ENCODE results near the gene ATXN3.
"Not testable (repeated sequence)": the region's sequence is repeated elsewhere in the genome, so short reads cannot be mapped to it uniquely, and the experiment has no call there.

Gene ATXN3

DNA sequence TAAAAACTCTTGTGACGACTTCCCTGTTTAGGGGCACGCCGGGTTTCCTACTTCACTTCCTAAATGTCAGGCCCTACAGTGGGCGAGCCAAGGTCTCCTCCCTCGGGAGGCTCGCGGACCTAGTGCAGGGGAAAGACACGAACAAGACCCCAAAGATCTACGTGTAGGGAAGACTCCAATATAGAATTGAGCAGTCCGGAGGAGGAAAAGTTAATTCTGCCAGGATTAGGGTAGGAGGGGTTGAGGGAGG lies 564 bp downstream of the ATXN3 start:
- Mint-ChIP-seq H3K27me3 (no peaks in the 10 kb centered on the region), H3K9me3 (no peaks in the 10 kb centered on the region), H3K4me1 (ENCODE audit: low read depth) (peaks cover 48% of the 10 kb centered on the region), H3K4me3 (peak overlapping the region; percentile 94), H3K27ac (peak overlapping the region; percentile 94), H3K36me3 (ENCODE audit: low read depth) (peaks cover 6% of the 10 kb centered on the region)
- no peak for DNase-seq

DNA sequence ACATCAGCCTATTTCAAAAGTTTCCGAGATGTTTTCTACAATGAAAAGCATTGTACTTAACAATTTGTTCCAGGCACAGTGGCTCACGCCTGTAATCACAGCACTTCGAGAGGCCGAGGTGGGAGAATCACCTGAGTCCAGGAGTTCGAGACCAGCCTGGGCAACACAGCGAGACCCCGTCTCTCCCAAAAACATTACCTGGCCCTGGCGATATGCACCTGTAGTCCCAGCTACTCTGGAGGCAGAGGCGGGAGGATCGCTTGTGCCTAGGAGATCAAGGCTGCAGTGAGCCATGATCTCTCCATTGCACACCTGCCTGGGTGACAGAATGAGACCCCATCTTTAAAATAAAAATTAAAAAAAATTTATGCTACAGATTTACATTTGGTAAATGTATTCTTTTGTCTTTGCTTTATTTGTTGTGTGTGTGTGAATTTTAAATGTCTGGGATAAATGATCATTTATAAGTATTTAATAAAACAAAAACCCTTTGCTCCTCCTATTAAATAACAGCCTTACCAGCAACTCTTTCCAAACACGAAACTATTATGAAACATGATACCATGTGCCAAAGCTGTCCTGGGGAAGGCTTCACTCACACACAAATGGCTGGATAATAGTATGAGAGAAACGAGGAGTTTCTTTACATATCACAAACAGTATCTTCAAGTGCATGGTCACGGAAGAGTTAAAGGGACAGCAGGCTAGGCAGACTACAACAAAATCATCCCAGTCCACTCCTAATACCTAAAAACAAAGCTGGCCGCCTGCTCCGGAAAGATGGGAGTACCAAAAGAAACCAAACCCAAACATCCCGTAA lies 1.1 kb downstream of the ATXN3 start:
- Mint-ChIP-seq H3K27ac (peak overlapping the region; percentile 94), H3K36me3 (ENCODE audit: low read depth) (peaks cover 6% of the 10 kb centered on the region), H3K4me3 (peak overlapping the region; percentile 94), H3K9me3 (no peaks in the 10 kb centered on the region), H3K27me3 (no peaks in the 10 kb centered on the region), H3K4me1 (ENCODE audit: low read depth) (peaks cover 51% of the 10 kb centered on the region)
- no peak for DNase-seq

DNA sequence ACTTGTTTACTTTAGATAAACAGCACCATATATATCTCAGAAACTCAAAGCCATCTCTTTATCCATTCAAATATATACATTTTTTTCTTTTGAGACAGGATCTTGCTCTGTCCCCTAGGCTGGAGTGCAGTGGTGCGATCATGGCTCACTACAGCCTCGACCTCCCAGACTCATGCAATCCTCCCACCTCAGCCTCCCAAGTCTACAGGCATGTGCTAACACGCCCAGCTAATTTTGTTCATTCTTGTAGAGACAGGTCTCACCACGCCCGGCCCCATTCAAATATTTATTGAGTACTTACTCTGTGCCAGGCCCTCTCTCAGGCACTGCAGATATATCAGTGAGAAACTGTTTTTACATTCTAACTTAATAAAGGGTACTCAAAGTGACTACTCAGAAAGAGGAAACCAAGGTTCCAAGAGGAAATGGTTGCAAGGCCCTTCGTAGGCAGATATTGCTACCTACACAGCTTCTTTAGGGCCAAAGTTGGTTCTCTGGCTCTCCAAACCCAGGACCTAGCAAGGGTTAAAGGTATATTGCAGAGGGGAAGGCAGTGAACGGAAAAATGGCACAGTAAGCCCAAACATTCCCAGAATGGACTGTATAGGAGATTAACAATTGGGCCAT lies 2.9 kb downstream of the ATXN3 start:
- peak overlapping the region; percentile 28 for H3K27ac Mint-ChIP-seq
- no peak for DNase-seq
- no peaks in the 10 kb centered on the region for H3K27me3 Mint-ChIP-seq
- no peak overlapping the region for H3K4me3 Mint-ChIP-seq
- no peaks in the 10 kb centered on the region for H3K9me3 Mint-ChIP-seq
- H3K4me1 Mint-ChIP-seq (ENCODE audit: low read depth) = peaks cover 57% of the 10 kb centered on the region
- H3K36me3 Mint-ChIP-seq (ENCODE audit: low read depth) = peaks cover 6% of the 10 kb centered on the region

GRCh38 chr14:92099802-92100201 lies 6.6 kb downstream of the ATXN3 start:
- Mint-ChIP-seq H3K4me1 (ENCODE audit: low read depth) (peaks cover 33% of the 10 kb centered on the region), H3K27ac (no peak overlapping the region), H3K27me3 (no peaks in the 10 kb centered on the region), H3K36me3 (ENCODE audit: low read depth) (peaks cover 12% of the 10 kb centered on the region), H3K4me3 (no peak overlapping the region), H3K9me3 (no peaks in the 10 kb centered on the region)
- no peak for DNase-seq

DNA sequence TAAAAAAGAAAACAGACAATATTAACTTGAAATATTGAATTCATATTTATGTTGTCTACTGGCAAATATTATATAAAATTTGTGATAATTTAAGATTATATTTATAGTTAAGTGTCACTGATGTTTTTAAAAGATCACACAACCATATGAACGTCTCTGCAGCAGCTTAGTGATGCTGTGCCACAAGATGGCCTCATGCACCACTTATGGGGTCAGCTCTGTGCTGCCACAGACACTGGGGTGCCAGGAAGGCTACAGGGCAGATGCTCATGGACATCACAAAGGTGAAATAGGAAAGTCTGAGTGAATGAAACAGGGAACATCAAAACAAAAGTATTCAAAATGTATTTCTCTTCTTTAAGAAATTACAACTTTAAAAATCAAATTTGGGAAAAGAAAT lies 13.1 kb downstream of the ATXN3 start:
- no peaks in the 10 kb centered on the region for H3K4me1 Mint-ChIP-seq (ENCODE audit: low read depth)
- no peaks in the 10 kb centered on the region for H3K27me3 Mint-ChIP-seq
- no peaks in the 10 kb centered on the region for H3K9me3 Mint-ChIP-seq
- no peak overlapping the region for H3K4me3 Mint-ChIP-seq
- DNase-seq = no peak
- H3K36me3 Mint-ChIP-seq (ENCODE audit: low read depth) = peaks cover 43% of the 10 kb centered on the region
- no peak overlapping the region for H3K27ac Mint-ChIP-seq

DNA sequence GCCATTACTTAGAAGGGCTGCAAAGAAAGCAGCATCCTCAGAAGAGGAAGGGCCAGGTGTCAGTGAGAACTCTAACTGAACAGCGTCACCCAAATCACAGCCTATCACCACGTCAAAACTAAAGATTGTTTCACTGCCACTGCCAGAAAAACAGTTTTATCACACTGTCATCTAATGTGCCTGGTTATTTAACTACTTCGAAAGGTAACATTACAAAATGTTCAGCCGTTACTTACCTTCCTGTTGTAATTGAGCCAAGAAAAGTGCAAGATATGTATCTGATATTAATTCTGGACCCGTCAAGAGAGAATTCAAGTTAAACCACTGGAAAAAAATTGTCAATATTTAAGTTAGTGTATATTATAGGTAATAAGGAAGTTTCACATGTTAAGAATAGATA lies 17.9 kb downstream of the ATXN3 start:
- H3K9me3 Mint-ChIP-seq = no peaks in the 10 kb centered on the region
- H3K4me3 Mint-ChIP-seq = no peak overlapping the region
- no peaks in the 10 kb centered on the region for H3K4me1 Mint-ChIP-seq (ENCODE audit: low read depth)
- DNase-seq = no peak
- no peaks in the 10 kb centered on the region for H3K27me3 Mint-ChIP-seq
- H3K27ac Mint-ChIP-seq = no peak overlapping the region
- peaks cover 58% of the 10 kb centered on the region for H3K36me3 Mint-ChIP-seq (ENCODE audit: low read depth)

- Mint-ChIP-seq H3K27ac (no peak overlapping the region), H3K4me3 (no peak overlapping the region), H3K9me3 (no peaks in the 10 kb centered on the region), H3K4me1 (ENCODE audit: low read depth) (no peaks in the 10 kb centered on the region), H3K36me3 (ENCODE audit: low read depth) (peaks cover 62% of the 10 kb centered on the region), H3K27me3 (no peaks in the 10 kb centered on the region)
- DNase-seq = no peak
Observed at GRCh38 chr14:92074555-92074954, 31.8 kb downstream of the ATXN3 start.

DNA sequence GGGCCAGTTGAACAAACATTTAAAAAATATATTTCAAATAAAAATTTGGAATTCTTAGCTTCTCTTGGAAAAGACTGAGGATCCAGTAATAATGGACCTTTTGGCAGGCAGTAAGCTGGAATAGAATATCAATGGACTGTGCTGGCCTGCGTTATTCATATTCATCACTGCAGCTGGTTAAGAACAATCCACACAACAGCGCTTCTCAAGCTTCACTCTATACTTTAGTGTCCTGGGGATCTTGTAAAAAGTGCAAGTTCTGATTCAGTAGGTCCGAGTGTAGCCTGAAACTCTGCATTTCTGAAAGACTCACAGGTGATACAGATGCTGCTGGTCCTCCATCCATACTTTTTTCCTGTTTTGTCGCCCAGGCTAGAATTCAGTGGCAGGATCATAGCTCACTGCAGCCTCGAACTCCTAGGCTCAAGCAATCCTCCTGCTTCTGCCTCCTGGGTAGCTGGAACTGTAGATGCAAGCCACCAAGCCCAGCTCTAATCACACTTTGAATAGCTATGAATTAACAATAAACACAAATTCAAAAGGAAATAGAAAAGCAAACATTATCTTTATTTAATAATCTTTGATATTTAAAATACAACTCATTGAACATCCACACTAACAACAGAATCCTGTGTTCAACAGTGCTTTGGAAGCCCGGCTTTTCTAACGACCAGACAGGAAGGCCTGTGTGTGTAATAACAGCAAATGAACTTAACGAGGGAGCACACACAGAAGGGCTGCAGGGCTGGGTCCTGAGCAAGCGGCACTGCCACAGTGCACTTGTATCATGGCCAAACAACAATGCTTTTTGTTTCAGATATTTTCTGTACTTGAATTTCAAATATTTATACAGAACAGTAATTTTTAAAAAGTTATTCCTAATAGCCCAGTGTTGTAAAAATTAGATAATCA lies 48.1 kb downstream of the ATXN3 start:
- DNase-seq = no peak
- no peaks in the 10 kb centered on the region for H3K9me3 Mint-ChIP-seq
- no peaks in the 10 kb centered on the region for H3K4me1 Mint-ChIP-seq (ENCODE audit: low read depth)
- H3K27ac Mint-ChIP-seq = no peak overlapping the region
- H3K4me3 Mint-ChIP-seq = no peak overlapping the region
- H3K36me3 Mint-ChIP-seq (ENCODE audit: low read depth) = peaks cover 5% of the 10 kb centered on the region
- no peaks in the 10 kb centered on the region for H3K27me3 Mint-ChIP-seq

DNA sequence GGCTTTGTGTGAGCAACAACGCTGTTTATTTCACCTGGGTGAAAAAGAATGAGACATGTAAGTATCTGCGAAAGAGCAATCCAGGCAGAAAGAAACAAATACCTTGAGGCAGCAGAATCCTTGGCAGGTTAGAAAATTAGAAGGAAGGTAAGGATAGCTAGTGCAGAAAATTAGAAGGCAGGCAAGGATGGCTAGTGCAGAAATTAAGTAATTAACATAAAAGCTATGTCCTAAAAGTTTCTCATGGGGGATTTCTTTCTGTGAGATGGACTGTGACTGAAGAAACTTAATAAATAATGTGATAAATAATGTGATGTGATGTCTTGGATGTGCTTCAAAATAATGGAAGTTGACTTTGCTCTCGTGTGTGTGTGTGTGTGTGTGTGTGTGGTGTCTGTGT lies 56.6 kb downstream of the ATXN3 start:
- DNase-seq = no peak
- H3K27me3 Mint-ChIP-seq = no peaks in the 10 kb centered on the region
- no peak overlapping the region for H3K4me3 Mint-ChIP-seq
- peaks cover 9% of the 10 kb centered on the region for H3K9me3 Mint-ChIP-seq
- peaks cover 19% of the 10 kb centered on the region for H3K36me3 Mint-ChIP-seq (ENCODE audit: low read depth)
- H3K4me1 Mint-ChIP-seq (ENCODE audit: low read depth) = no peaks in the 10 kb centered on the region
- no peak overlapping the region for H3K27ac Mint-ChIP-seq

DNA sequence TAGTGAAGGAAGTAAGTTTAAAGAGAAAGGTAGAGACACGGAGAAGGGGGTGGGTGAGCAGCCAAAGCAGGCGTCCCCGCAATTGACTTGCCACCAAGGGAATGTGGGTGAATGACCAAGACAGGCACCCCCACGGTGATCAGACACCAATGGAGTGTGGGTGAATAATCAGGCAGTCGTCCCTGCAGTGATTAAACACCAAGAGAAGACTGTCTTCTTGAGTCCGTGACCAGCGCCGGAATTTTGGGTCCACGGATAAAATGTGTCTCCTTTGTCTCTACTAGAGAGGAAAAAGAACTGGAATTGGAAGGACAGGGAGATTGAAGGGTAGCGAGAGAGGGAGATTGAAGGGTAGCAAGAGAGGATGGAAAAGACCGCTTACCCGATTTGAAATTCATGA lies 57.2 kb downstream of the ATXN3 start:
- H3K27me3 Mint-ChIP-seq; H3K4me3 Mint-ChIP-seq; DNase-seq; H3K9me3 Mint-ChIP-seq; H3K27ac Mint-ChIP-seq; H3K4me1 Mint-ChIP-seq (ENCODE audit: low read depth): not testable (repeated sequence)
- H3K36me3 Mint-ChIP-seq (ENCODE audit: low read depth) = peaks cover 19% of the 10 kb centered on the region

DNA sequence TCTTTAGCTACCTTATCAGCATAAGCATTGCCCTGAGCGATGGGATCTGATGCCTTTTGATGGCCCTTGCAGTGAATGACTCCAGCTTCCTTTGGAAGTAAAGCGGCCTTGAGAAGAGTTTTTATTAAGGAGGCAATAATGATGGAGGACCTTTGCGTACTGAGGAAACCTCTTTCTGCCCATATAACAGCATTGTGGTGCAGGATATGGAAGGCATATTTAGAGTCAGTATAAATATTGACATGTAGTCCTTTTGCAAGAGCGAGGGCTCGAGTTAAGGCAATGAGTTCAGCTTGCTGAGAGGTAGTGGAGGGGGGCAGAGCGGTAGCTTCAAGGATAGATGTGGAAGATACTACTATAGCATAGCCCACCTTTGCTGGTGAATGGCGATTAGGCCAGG lies 60.5 kb downstream of the ATXN3 start:
- H3K4me3 Mint-ChIP-seq; H3K27me3 Mint-ChIP-seq; H3K9me3 Mint-ChIP-seq; H3K27ac Mint-ChIP-seq; H3K4me1 Mint-ChIP-seq (ENCODE audit: low read depth); DNase-seq: not testable (repeated sequence)
- H3K36me3 Mint-ChIP-seq (ENCODE audit: low read depth) = peaks cover 19% of the 10 kb centered on the region

GRCh38 chr14:92041766-92042165 lies 64.6 kb downstream of the ATXN3 start:
- not testable (repeated sequence) for DNase-seq, H3K27ac Mint-ChIP-seq, H3K27me3 Mint-ChIP-seq, H3K9me3 Mint-ChIP-seq
- Mint-ChIP-seq H3K36me3 (ENCODE audit: low read depth) (peaks cover 26% of the 10 kb centered on the region), H3K4me3 (peak overlapping the region; percentile 31), H3K4me1 (ENCODE audit: low read depth) (peaks cover 31% of the 10 kb centered on the region)

DNA sequence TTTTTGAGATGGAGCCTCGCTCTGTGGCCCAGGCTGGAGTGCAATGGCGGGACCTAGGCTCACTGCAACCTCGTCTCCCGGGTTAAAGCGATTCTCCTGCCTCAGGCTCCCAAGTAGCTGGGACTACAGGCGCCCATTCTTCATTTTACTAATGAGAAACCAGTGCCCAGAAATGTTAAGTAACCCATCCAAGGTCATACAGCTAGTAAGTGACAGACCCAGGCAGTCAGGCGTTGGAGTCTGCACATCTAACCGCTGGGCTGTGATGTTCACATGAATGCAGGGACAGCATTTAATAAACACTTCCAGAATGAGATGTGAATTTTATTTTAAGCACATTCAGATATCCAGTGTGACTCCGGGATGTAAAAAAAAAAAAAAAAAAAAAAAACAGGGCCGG lies 65.2 kb downstream of the ATXN3 start:
- no peak overlapping the region for H3K27ac Mint-ChIP-seq
- no peak for DNase-seq
- H3K27me3 Mint-ChIP-seq = no peaks in the 10 kb centered on the region
- H3K9me3 Mint-ChIP-seq = no peaks in the 10 kb centered on the region
- peaks cover 36% of the 10 kb centered on the region for H3K4me1 Mint-ChIP-seq (ENCODE audit: low read depth)
- peaks cover 29% of the 10 kb centered on the region for H3K36me3 Mint-ChIP-seq (ENCODE audit: low read depth)
- peak overlapping the region; percentile 98 for H3K4me3 Mint-ChIP-seq

- peak; percentile 38 for DNase-seq
- Mint-ChIP-seq H3K9me3 (no peaks in the 10 kb centered on the region), H3K27ac (peak overlapping the region; percentile 95), H3K4me3 (peak overlapping the region; percentile 98), H3K27me3 (no peaks in the 10 kb centered on the region), H3K36me3 (ENCODE audit: low read depth) (peaks cover 32% of the 10 kb centered on the region), H3K4me1 (ENCODE audit: low read depth) (peaks cover 41% of the 10 kb centered on the region)
Observed at GRCh38 chr14:92040431-92041051, 65.8 kb downstream of the ATXN3 start.
